Brain microvascular endothelial cell (primary cell): Measurements from ENCODE around the gene MIB2.

Experiments used
- DNase-seq: peaks from one replicate; pipeline ENCODE4 v3.0.0-alpha.2; 2020
- H3K27ac ChIP-seq: fragments of 250-450 bp; sonication (Bioruptor Pico); 2 replicates; pipeline ENCODE4 v1.5.1; 2020; ENCODE audit warnings: mild to moderate bottlenecking, moderate library complexity
- H3K27me3 ChIP-seq: fragments of 250-450 bp; sonication (Bioruptor Pico); replicated peaks from 2 replicates; pipeline ENCODE4 v1.5.1; 2020; ENCODE audit warnings: mild to moderate bottlenecking
- H3K36me3 ChIP-seq: fragments of 250-450 bp; sonication (Bioruptor Pico); replicated peaks from 2 replicates; pipeline ENCODE4 v1.5.1; 2020; ENCODE audit warnings: mild to moderate bottlenecking
- H3K4me3 ChIP-seq: 2 replicates; pipeline ENCODE4 v1.5.1; 2011; ENCODE audit warnings: low read depth, mild to moderate bottlenecking, control low read depth, low read length, moderate library complexity
- in situ Hi-C: cut with HindIII; loops from 2 replicates; pipeline ENCODE4 v1.10.0; 2017; ENCODE audit warnings: low sequenced_read_pairs, low pct_ligation_motif_present
- TF ChIP-seq, protein P1 (sequence below): IDR thresholded peaks from 2 replicates; pipeline ENCODE4 v1.5.1; 2011; ENCODE audit warnings: low read depth, mild to moderate bottlenecking, moderate library complexity, low read length, control low read depth, inconsistent platforms; ENCODE audit errors: missing control alignments

MIB2 gene

GRCh38 chr1:1624443-1625403 lies 9.4 kb downstream of the MIB2 start:
- no peak overlapping the region for H3K4me3 ChIP-seq
- H3K27me3 ChIP-seq: no peaks in the 10 kb centered on the region
- in situ Hi-C loops: no loop called here
- DNase-seq: no peak
- peaks cover 4% of the 10 kb centered on the region for H3K36me3 ChIP-seq
- TF ChIP-seq, protein P1, sequence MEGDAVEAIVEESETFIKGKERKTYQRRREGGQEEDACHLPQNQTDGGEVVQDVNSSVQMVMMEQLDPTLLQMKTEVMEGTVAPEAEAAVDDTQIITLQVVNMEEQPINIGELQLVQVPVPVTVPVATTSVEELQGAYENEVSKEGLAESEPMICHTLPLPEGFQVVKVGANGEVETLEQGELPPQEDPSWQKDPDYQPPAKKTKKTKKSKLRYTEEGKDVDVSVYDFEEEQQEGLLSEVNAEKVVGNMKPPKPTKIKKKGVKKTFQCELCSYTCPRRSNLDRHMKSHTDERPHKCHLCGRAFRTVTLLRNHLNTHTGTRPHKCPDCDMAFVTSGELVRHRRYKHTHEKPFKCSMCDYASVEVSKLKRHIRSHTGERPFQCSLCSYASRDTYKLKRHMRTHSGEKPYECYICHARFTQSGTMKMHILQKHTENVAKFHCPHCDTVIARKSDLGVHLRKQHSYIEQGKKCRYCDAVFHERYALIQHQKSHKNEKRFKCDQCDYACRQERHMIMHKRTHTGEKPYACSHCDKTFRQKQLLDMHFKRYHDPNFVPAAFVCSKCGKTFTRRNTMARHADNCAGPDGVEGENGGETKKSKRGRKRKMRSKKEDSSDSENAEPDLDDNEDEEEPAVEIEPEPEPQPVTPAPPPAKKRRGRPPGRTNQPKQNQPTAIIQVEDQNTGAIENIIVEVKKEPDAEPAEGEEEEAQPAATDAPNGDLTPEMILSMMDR: no peak
- H3K27ac ChIP-seq: no peak overlapping the region

GRCh38 chr1:1625404-1625775 lies 10.1 kb downstream of the MIB2 start:
- peaks cover 4% of the 10 kb centered on the region for H3K36me3 ChIP-seq
- H3K4me3 ChIP-seq: no peak overlapping the region
- TF ChIP-seq, protein P1: no peak
- no peak for DNase-seq
- H3K27me3 ChIP-seq: peaks cover under 1% of the 10 kb centered on the region
- in situ Hi-C loops: no loop called here
- H3K27ac ChIP-seq: no peak overlapping the region

DNA sequence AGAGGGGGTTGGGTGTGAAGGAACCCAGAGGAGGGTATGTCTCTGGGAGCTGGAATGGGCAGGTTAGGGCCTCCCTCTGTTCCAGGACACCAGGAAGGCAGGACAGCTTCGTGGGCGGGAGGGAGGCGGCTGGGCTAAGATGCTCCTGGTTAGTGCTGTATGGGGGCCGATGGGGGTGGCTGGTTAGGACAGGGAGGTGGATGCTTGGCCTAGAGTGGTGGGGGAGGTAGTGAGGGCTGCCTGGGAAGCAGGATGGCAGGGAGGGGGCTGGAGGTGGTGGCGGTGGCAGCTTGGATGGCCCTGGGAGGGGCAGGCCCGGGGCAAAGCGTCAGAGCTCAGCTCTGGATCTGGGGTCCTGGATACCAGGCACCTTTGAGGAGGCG lies 10.5 kb downstream of the MIB2 start:
- TF ChIP-seq, protein P1: no peak
- in situ Hi-C loops: no loop called here
- peaks cover 4% of the 10 kb centered on the region for H3K27me3 ChIP-seq
- H3K27ac ChIP-seq: no peak overlapping the region
- H3K36me3 ChIP-seq: peaks cover 4% of the 10 kb centered on the region
- no peak for DNase-seq
- H3K4me3 ChIP-seq: no peak overlapping the region

DNA sequence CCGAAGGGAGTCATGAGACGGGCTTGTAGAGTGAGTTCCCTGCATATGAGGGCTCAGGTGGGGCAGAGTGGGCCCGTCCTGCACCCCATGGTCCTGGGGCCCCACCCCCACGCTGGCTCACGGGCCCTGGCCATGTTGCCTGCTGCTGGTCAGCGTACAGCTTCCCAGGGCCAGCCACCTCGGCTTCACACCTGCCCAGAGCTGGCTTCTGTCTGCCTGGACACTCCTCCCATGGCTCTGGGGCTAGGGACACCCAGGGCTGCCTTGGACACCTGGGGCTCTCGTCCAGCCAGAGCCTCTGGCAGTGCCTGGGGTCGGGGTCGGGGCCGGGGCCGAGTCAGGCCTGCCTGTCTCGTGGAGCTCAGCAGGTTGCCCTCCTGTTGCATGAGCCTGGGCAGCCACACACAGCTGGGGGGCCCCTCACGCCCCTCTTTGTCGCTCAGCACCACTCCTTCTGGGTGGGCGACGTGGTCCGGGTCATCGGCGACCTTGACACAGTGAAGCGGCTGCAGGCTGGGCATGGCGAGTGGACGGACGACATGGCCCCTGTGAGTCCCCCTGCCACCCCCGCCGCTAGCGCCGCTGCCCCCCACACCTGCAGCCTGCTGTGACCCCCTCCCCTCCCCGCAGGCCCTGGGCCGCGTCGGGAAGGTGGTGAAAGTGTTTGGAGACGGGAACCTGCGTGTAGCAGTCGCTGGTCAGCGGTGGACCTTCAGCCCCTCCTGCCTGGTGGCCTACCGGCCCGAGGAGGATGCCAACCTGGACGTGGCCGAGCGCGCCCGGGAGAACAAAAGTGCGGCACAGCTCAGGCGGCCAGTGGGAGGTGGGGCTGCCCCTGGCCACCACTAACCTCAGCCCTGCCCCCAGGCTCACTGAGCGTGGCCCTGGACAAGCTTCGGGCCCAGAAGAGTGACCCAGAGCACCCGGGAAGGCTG lies 11.2 kb downstream of the MIB2 start:
- DNase-seq: no peak
- peaks cover 8% of the 10 kb centered on the region for H3K27me3 ChIP-seq
- TF ChIP-seq, protein P1: no peak
- in situ Hi-C loops: no loop called here
- H3K27ac ChIP-seq: no peak overlapping the region
- H3K4me3 ChIP-seq: no peak overlapping the region
- peaks cover 4% of the 10 kb centered on the region for H3K36me3 ChIP-seq

- H3K4me3 ChIP-seq: no peak overlapping the region
- H3K27me3 ChIP-seq: peaks cover 17% of the 10 kb centered on the region
- in situ Hi-C loops: no loop called here
- DNase-seq: no peak
- TF ChIP-seq, protein P1: no peak
- H3K36me3 ChIP-seq: peaks cover 4% of the 10 kb centered on the region
- no peak overlapping the region for H3K27ac ChIP-seq
Measured at GRCh38 chr1:1627261-1627828, 12.0 kb downstream of the MIB2 start.
